ENCODE measurements around the gene USP22.
"Not testable (repeated sequence)": the region's sequence is repeated elsewhere in the genome, so short reads cannot be mapped to it uniquely, and the experiment has no call there.

GRCh38 chr17:20979007-20979791 lies 63.6 kb downstream of the USP22 start:
- TF ChIP-seq CTCF, POLR2A (IDR thresholded peaks at IDR 0.05): not testable (repeated sequence)

Data from esophagus squamous epithelium (tissue), 4 donors.